HG02885 (cell line): ENCODE results near the gene ROR2.

Experiments
- ATAC-seq: cut with Tn5 transposase; IDR thresholded peaks from one replicate; pipeline ENCODE4 v1.9.1; 2021; ENCODE audit warnings: mild to moderate bottlenecking; ENCODE audit not compliant: unreplicated experiment, poor library complexity

ROR2 gene

GRCh38 chr9:91884696-91885687 is 65.0 kb downstream of the ROR2 start:
- no peak for ATAC-seq

DNA sequence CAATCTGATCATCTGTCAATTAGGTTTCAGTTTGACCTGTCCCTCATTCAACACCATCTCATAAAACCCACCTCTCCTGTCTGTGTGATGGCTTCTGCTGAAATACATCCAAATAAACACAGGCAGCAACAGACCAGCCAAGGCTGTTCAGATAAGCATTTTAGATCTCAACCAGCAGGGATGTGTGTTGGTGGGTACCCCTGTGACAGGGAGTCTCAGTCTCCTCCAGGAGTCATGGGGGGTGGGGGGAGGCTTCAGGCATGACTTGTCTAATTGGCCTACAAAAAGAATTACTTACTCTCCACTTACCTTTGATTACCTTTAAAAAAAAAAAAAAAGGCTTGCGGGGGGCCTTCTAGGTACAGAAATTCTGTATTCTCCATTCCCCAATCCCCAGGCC is 65.9 kb downstream of the ROR2 start:
- no peak for ATAC-seq

- no peak for ATAC-seq
Measured at GRCh38 chr9:91883503-91883902, 66.5 kb downstream of the ROR2 start.

GRCh38 chr9:91882627-91883026 is 67.4 kb downstream of the ROR2 start:
- no peak for ATAC-seq

DNA sequence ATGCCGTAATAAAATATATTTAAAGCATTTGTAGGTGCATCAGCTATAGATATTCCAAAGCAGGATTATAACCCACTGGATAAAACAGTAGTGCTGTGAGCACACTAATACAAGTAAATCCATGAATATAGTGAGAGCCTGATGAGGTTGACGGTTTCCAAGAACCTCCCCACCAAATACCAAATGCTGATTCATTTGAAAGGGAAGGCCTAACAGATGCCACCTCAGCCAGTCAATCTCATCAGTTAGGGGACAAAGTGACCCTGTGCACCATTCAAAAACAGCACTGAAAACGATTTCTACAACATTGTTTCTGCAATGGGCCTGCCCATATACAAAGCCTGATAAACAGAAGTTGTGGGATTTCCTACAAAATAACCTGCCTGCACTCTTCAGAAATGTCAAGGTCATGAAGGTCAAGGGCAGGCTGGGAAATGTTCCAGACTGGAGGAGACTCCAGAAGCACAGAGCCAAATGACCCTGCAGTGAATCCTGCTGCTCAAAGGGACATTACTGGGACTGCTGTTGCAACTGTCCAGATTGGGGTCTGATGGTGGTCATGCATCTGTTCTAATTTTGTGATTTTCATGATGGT is 69.6 kb downstream of the ROR2 start:
- ATAC-seq: no peak

GRCh38 chr9:91879231-91879630 is 70.8 kb downstream of the ROR2 start:
- no peak for ATAC-seq

DNA sequence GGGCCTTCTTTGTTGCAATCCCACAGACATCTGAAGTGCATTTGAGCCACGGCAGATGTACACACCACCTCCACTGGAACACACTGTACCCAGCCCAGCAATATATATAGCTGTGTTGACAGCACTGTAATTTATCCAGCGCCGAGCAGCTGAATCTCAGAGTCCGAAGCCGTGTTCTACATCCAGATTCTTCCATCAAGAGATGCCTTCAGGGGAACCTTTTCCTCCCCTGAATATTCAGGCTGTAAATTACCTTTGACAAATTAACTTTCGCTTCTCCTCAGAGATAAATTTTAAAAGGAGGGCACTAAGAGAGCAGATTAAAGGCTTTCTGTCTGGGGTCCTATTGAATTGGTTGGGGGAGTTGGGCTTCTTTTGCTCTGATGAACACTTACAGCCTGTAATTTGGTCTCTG is 76.4 kb downstream of the ROR2 start:
- ATAC-seq: no peak

- no peak for ATAC-seq
Measured at GRCh38 chr9:91868732-91869391, 81.2 kb downstream of the ROR2 start.

- no peak for ATAC-seq
Measured at GRCh38 chr9:91867740-91868139, 82.3 kb downstream of the ROR2 start.

DNA sequence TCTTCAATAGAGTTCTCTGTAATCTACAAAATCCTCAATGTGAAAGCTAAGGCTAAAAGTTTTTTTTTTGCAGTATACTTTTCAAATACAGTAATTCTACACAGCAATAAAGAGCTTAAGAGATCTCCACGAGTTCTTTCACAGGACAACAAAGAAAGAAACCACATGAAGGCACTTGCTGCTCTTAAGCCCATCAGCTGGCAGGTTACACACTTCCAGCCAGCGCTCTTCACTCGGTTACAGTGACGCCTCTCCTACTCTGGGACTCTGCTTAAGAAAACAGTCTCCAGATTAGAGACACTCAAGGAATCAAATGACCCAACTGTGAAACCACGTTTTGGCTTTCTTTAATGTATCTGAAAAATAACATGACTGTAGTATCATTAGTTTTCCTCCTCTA is 85.0 kb downstream of the ROR2 start:
- ATAC-seq: no peak

DNA sequence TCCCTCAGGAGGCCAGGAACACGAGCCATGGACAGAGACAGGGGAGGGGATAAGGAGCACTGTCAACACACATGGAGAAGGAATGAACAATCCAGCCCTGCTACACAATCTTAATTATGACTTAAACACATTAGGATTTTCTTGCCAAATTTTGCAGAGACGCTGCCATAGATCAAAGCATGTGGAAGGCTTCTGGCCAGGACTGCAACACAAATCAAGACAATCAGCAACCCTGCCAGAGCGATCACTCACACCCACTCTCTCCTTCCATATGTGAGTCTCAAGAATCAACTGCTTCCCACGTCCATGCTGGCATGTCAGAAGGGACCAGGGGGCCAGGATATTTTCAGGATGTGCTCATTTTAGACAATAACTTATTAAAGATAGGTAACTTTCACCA is 85.6 kb downstream of the ROR2 start:
- ATAC-seq: no peak

DNA sequence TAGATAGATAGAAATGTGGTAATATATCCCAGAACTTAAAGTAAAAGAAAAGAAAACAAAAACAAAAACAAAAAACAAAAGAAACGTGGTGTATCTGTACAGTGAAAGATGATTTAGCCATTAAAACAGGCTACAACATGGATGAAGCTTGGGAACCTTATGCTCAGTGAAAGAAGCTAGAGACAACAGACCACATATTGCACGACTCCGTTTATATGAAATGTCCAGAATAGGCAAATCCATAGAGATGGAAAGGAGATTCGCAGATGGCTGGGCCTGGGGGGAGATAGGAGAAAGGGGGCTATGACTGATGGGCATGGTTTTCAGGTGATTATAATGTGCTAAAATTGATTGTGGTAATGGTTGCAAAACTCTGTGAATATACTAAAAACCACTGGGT is 86.6 kb downstream of the ROR2 start:
- no peak for ATAC-seq

GRCh38 chr9:91858213-91859030 is 91.6 kb downstream of the ROR2 start:
- no peak for ATAC-seq

- ATAC-seq: no peak
Measured at GRCh38 chr9:91857291-91858212, 92.5 kb downstream of the ROR2 start.

DNA sequence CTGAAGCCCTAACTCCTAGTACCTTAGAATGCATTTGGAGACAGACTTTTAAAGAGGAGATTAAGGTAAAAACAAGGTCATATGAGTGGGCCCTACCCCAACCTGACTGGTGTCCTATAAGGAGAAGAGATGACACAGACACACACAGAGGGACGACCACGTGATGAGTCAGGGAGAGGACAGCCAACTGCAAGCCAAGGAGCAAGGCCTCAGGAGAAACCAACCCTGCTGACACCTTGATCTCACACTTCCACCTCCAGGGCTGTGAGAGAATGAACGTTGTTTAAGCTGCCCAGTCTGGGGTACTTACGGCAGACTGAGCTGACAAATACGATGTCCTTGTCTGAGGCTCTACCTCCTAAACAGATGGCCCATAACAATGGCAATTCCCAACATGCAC is 93.6 kb downstream of the ROR2 start:
- no peak for ATAC-seq

- no peak for ATAC-seq
Measured at GRCh38 chr9:91855196-91855595, 94.8 kb downstream of the ROR2 start.

DNA sequence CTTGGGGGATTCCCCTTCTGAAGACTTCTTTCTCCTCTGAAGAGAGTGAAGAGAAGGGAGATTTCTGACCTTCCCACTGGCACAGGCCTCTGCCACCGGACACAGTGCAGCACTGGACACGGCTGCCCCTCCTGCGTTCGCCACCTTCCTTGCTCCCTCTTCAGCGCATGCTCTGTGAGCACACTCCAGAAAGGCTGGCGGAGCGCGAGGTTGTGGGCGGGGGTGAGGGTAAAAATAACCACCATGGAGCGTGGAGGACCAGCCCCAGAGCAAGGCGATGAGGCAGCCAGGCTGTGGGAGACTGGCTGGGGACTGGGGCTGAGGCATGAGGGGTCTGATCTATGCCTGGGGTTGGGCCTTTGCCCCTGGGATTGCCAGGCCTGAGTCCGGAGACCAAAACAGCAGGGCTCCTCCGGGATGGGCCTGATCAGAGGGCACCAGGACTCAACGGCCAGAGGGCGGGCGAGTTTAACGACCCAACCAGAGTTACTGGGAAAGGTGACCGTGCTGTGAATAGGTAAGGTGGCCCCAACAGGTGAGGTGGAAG is 97.2 kb downstream of the ROR2 start:
- ATAC-seq: no peak

DNA sequence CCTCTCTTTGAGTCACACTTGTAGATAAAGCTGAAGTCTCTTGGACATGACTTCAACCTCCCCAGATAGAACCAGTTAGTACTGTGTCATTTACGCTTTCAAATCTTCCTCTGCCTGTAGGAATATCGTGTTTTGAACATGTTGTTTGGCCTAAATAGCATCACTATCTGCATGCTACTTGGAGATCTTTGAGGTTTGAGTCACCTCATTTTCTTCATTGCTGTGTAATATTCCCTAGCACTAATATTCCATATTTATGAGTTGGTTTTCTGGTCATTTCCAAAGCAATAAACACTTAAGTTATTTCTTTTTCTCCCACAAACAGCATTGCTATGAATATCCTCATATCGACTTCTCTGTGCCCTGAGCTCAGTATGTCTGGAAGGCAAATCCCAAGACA is 100.3 kb downstream of the ROR2 start:
- no peak for ATAC-seq

GRCh38 chr9:91848146-91848545 is 101.9 kb downstream of the ROR2 start:
- no peak for ATAC-seq
